Suprapubic skin (tissue), 4 donors: ENCODE data around the gene CDH4.

Experiments used
- CTCF ChIP-seq, 2 donors: fragments of 200-600 bp in 1 of 2; fragments of 450-650 bp in 1 of 2; sonication (generic) in 1 of 2; IDR thresholded peaks; one replicate each; pipeline ENCODE4 v1.5.1; 2016 to 2019; ENCODE audit warnings: antibody characterized with exemption in 2 of 2, mild to moderate bottlenecking in 1 of 2, moderate library complexity in 1 of 2
- EP300 ChIP-seq: sonication (generic); formaldehyde crosslinking; IDR thresholded peaks from one replicate; pipeline ENCODE4 v1.6.1; 2017; ENCODE audit warnings: antibody characterized with exemption
- POLR2A ChIP-seq, 2 donors: fragments of 450-650 bp; IDR thresholded peaks; one replicate each; pipeline ENCODE4 v1.6.1; 2017; ENCODE audit warnings: antibody characterized with exemption in 2 of 2, mild to moderate bottlenecking in 2 of 2, moderate library complexity in 2 of 2
- POLR2AphosphoS5 ChIP-seq, 3 donors: sonication (generic); formaldehyde crosslinking; IDR thresholded peaks; one replicate each; pipeline ENCODE4 v1.6.1; 2017; ENCODE audit warnings: antibody characterized with exemption in 3 of 3

DNA sequence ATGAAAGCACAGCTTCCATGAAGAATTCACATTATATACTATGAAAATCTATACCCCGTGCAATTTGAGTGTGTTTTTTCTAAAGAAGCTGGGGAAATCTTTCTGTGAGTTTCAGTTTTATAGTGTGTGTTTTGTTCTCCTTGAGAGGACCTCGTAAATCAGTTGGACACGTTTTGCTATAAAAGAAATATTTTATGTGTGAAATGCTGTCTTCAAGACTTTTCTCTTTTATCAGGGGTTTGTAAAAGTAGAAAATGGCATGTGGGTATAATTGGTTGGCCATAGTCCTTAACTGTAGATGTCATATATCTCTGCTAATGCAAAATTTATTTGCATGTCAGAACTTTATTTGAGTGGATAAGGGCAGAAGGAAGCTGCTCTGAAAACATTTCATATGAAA, 186.2 kb downstream of the CDH4 start:
- TF ChIP-seq CTCF (IDR thresholded peaks at IDR 0.05) (no peak), POLR2A (IDR thresholded peaks at IDR 0.05) (no peak), POLR2AphosphoS5 (IDR thresholded peaks at IDR 0.05) (no peak), EP300 (no peak)
